HepG2 (cell line): ENCODE results near the gene COX7A1. TPM values are rescaled to one million over a fixed set of nuclear protein-coding genes. Genes with fewer than 3 reads are reported as not detected.

Experiments
- HNRNPH1 ChIP-seq: fragments of 200-400 bp; formaldehyde crosslinking; optimal IDR thresholded peaks from 2 replicates; pipeline ENCODE3; 2017; ENCODE audit warnings: mild to moderate bottlenecking, low read depth, low read length
- LCORL ChIP-seq, 2 experiments: fragments of 450-650 bp in 1 of 2; sonication (generic) in 1 of 2; formaldehyde crosslinking in 1 of 2; IDR thresholded peaks; 2 replicates each; pipeline versions ENCODE4 v1.5.0 to v1.6.1; 2017 to 2020; ENCODE audit warnings: antibody characterized with exemption in 1 of 2, missing genetic modification reagents in 1 of 2
- NCOA1 ChIP-seq: sonication (generic); formaldehyde crosslinking; IDR thresholded peaks from 2 replicates; pipeline ENCODE4 v1.9.0; 2021; ENCODE audit warnings: missing genetic modification reagents
- SMAD1 ChIP-seq: sonication (generic); formaldehyde crosslinking; IDR thresholded peaks from 2 replicates; pipeline ENCODE4 v1.4.0; 2020; ENCODE audit warnings: missing genetic modification reagents, low read depth, mild to moderate bottlenecking, borderline replicate concordance
- SNAPC2 ChIP-seq: sonication (generic); formaldehyde crosslinking; IDR thresholded peaks from 2 replicates; pipeline ENCODE4 v1.8.1; 2022; ENCODE audit warnings: mild to moderate bottlenecking, missing genetic modification reagents
- U2AF2 ChIP-seq: fragments of 200-400 bp; formaldehyde crosslinking; IDR thresholded peaks from 2 replicates; pipeline ENCODE4 v1.6.1; 2017; ENCODE audit warnings: low read depth, mild to moderate bottlenecking, low read length
- ZNF207 ChIP-seq: fragments of 450-650 bp; IDR thresholded peaks from 2 replicates; pipeline ENCODE4 v1.6.1; 2016; ENCODE audit warnings: antibody characterized with exemption, borderline replicate concordance
- ZNF883 ChIP-seq: sonication (generic); formaldehyde crosslinking; IDR thresholded peaks from 2 replicates; pipeline ENCODE4 v1.5.1; 2020; ENCODE audit warnings: mild to moderate bottlenecking, missing genetic modification reagents; ENCODE audit errors: not compliant biosample characterization
- polyA plus RNA-seq, 8 experiments: library from polyadenylated mRNA; depleted of rRNA in 3 of 8; stranded (reverse) in 7 of 8; unstranded in 1 of 8; fragments of >200 nt; fragmentation: Illumina TruSeq in 4 of 8; extraction: Trizol in 4 of 8; gene quantifications; 2 replicates each; pipeline versions ENCODE4 v1.2.1 to v1.2.3, GENCODE V29; 2011 to 2016; ENCODE audit warnings: low read depth in 4 of 8, missing spikeins in 1 of 8, mixed read lengths in 1 of 8; ENCODE audit not compliant: insufficient read depth in 1 of 8
- total RNA-seq, 5 experiments: library from RNA; depleted of rRNA; stranded (reverse); fragments of >200 nt; fragmentation: Illumina TruSeq; extraction: Trizol; gene quantifications; 2 replicates each; pipeline ENCODE4 v1.2.3, GENCODE V29; 2016; ENCODE audit warnings: low read depth in 1 of 5
- TF ChIP-seq, protein P1 (sequence below): fragments of 450-650 bp; IDR thresholded peaks from 2 replicates; pipeline ENCODE4 v1.6.1; 2016
- TF ChIP-seq, protein P2 (sequence below): sonication (generic); formaldehyde crosslinking; IDR thresholded peaks from 2 replicates; pipeline ENCODE4 v1.5.1; 2020; ENCODE audit warnings: mild to moderate bottlenecking, missing genetic modification reagents
- TF ChIP-seq, protein P3 (sequence below): sonication (generic); formaldehyde crosslinking; IDR thresholded peaks from 2 replicates; pipeline ENCODE4 v1.4.0; 2020; ENCODE audit warnings: missing genetic modification reagents, mild to moderate bottlenecking, borderline replicate concordance
- TF ChIP-seq, protein P4 (sequence below): sonication (generic); formaldehyde crosslinking; IDR thresholded peaks from 2 replicates; pipeline ENCODE4 v1.5.1; 2020; ENCODE audit warnings: mild to moderate bottlenecking, missing genetic modification reagents, borderline replicate concordance
- TF ChIP-seq, protein P5 (sequence below): sonication (generic); formaldehyde crosslinking; IDR thresholded peaks from 2 replicates; pipeline ENCODE4 v1.4.0; 2020; ENCODE audit warnings: missing genetic modification reagents, borderline replicate concordance

Gene COX7A1
- total and polyA plus RNA-seq, 2 of the 13 experiments (the other 11 are each of a cell fraction or from before 2014, with no cell fraction given), result not detected

DNA sequence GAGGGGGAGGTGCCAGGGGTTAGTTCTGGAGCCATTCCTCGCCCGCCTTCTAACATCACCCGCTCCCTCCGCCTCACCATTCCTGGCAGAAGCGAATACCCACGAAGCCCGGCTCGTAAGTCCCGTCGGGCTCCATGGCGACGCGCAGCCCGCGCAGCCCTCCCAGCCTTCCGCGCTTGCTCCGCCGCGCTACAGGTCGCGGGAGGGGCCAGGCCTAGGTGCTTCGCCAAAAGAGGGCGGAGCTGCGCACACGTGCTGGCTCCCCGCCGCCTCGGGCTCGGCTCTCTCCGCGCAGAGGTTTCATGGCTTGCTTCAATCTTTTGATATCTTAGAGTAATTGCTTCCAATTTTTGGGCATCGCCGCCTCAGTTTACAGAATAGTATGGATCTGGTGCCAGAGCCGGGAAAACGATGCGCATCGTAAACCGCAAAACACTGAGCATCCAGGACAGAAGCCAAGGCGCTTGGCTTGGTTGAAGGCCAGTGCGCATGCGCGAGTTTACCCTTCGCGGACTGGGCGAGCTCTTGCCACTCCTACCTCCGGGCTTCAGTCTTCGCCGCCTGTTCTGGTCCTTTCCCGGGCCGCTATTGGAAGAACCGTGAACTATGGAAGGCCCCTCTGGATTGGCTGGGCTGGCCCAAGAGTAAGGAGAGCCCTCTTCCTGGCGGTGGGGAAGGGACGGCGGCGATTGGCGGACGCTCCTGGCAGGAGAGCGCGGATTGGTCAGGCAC lies 37.4 kb downstream of the COX7A1 start, which contains the start of gene POLR2I (continued):
- TF ChIP-seq, protein P1, sequence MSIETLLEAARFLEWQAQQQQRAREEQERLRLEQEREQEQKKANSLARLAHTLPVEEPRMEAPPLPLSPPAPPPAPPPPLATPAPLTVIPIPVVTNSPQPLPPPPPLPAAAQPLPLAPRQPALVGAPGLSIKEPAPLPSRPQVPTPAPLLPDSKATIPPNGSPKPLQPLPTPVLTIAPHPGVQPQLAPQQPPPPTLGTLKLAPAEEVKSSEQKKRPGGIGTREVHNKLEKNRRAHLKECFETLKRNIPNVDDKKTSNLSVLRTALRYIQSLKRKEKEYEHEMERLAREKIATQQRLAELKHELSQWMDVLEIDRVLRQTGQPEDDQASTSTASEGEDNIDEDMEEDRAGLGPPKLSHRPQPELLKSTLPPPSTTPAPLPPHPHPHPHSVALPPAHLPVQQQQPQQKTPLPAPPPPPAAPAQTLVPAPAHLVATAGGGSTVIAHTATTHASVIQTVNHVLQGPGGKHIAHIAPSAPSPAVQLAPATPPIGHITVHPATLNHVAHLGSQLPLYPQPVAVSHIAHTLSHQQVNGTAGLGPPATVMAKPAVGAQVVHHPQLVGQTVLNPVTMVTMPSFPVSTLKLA, result peak; percentile 83
- TF ChIP-seq, protein P2, sequence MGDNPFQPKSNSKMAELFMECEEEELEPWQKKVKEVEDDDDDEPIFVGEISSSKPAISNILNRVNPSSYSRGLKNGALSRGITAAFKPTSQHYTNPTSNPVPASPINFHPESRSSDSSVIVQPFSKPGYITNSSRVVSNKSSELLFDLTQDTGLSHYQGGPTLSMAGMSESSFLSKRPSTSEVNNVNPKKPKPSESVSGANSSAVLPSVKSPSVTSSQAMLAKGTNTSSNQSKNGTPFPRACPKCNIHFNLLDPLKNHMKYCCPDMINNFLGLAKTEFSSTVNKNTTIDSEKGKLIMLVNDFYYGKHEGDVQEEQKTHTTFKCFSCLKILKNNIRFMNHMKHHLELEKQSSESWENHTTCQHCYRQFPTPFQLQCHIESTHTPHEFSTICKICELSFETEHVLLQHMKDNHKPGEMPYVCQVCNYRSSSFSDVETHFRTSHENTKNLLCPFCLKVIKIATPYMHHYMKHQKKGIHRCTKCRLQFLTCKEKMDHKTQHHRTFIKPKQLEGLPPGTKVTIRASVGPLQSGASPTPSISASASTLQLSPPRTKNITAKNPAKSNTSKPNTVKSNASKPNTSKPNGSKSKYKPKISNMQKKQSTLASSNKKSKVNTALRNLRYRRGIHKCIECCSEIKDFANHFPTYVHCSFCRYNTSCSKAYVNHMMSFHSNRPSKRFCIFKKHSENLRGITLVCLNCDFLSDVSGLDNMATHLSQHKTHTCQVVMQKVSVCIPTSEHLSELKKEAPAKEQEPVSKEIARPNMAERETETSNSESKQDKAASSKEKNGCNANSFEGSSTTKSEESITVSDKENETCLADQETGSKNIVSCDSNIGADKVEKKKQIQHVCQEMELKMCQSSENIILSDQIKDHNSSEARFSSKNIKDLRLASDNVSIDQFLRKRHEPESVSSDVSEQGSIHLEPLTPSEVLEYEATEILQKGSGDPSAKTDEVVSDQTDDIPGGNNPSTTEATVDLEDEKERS (CRISPR knock-in tag), result no peak
- TF ChIP-seq HNRNPH1, result no peak
- TF ChIP-seq, protein P3, sequence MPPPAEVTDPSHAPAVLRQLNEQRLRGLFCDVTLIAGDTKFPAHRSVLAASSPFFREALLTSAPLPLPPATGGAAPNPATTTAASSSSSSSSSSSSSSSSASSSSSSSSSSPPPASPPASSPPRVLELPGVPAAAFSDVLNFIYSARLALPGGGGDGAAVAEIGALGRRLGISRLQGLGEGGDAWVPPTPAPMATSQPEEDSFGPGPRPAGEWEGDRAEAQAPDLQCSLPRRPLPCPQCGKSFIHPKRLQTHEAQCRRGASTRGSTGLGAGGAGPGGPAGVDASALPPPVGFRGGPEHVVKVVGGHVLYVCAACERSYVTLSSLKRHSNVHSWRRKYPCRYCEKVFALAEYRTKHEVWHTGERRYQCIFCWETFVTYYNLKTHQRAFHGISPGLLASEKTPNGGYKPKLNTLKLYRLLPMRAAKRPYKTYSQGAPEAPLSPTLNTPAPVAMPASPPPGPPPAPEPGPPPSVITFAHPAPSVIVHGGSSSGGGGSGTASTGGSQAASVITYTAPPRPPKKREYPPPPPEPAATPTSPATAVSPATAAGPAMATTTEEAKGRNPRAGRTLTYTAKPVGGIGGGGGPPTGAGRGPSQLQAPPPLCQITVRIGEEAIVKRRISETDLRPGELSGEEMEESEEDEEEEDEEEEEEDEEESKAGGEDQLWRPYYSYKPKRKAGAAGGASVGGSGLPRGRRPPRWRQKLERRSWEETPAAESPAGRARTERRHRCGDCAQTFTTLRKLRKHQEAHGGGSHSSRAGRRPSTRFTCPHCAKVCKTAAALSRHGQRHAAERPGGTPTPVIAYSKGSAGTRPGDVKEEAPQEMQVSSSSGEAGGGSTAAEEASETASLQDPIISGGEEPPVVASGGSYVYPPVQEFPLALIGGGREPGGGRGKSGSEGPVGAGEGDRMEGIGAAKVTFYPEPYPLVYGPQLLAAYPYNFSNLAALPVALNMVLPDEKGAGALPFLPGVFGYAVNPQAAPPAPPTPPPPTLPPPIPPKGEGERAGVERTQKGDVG (CRISPR knock-in tag), result no peak
- TF ChIP-seq SMAD1 (CRISPR knock-in tag), result no peak
- TF ChIP-seq U2AF2, result 0 out of 2 replicates have a peak, but pooled peaks have one; percentile 54
- TF ChIP-seq, protein P4, sequence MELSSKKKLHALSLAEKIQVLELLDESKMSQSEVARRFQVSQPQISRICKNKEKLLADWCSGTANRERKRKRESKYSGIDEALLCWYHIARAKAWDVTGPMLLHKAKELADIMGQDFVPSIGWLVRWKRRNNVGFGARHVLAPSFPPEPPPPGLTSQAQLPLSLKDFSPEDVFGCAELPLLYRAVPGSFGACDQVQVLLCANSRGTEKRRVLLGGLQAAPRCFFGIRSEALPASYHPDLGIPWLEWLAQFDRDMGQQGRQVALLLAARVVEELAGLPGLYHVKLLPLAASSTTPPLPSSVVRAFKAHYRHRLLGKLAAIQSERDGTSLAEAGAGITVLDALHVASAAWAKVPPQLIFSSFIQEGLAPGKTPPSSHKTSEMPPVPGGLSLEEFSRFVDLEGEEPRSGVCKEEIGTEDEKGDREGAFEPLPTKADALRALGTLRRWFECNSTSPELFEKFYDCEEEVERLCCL (CRISPR knock-in tag), result no peak
- no peak for TF ChIP-seq ZNF207
- TF ChIP-seq ZNF883, result peak; percentile 88
- no peak; the same call in 1 of the 2 replicates for TF ChIP-seq NCOA1 (CRISPR knock-in tag)
- TF ChIP-seq SNAPC2 (CRISPR knock-in tag), result peak; percentile 61; the same call in 1 of the 2 replicates
- TF ChIP-seq LCORL (IDR thresholded peaks at IDR 0.05), result no peak
- no peak for TF ChIP-seq LCORL (CRISPR knock-in tag; IDR thresholded peaks at IDR 0.05)
- TF ChIP-seq, protein P5, sequence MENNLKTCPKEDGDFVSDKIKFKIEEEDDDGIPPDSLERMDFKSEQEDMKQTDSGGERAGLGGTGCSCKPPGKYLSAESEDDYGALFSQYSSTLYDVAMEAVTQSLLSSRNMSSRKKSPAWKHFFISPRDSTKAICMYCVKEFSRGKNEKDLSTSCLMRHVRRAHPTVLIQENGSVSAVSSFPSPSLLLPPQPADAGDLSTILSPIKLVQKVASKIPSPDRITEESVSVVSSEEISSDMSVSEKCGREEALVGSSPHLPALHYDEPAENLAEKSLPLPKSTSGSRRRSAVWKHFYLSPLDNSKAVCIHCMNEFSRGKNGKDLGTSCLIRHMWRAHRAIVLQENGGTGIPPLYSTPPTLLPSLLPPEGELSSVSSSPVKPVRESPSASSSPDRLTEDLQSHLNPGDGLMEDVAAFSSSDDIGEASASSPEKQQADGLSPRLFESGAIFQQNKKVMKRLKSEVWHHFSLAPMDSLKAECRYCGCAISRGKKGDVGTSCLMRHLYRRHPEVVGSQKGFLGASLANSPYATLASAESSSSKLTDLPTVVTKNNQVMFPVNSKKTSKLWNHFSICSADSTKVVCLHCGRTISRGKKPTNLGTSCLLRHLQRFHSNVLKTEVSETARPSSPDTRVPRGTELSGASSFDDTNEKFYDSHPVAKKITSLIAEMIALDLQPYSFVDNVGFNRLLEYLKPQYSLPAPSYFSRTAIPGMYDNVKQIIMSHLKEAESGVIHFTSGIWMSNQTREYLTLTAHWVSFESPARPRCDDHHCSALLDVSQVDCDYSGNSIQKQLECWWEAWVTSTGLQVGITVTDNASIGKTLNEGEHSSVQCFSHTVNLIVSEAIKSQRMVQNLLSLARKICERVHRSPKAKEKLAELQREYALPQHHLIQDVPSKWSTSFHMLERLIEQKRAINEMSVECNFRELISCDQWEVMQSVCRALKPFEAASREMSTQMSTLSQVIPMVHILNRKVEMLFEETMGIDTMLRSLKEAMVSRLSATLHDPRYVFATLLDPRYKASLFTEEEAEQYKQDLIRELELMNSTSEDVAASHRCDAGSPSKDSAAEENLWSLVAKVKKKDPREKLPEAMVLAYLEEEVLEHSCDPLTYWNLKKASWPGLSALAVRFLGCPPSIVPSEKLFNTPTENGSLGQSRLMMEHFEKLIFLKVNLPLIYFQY (CRISPR knock-in tag), result peak; percentile 65; the same call in 1 of the 2 replicates
